ENCODE results near the gene NTF3.

NTF3 gene

DNA sequence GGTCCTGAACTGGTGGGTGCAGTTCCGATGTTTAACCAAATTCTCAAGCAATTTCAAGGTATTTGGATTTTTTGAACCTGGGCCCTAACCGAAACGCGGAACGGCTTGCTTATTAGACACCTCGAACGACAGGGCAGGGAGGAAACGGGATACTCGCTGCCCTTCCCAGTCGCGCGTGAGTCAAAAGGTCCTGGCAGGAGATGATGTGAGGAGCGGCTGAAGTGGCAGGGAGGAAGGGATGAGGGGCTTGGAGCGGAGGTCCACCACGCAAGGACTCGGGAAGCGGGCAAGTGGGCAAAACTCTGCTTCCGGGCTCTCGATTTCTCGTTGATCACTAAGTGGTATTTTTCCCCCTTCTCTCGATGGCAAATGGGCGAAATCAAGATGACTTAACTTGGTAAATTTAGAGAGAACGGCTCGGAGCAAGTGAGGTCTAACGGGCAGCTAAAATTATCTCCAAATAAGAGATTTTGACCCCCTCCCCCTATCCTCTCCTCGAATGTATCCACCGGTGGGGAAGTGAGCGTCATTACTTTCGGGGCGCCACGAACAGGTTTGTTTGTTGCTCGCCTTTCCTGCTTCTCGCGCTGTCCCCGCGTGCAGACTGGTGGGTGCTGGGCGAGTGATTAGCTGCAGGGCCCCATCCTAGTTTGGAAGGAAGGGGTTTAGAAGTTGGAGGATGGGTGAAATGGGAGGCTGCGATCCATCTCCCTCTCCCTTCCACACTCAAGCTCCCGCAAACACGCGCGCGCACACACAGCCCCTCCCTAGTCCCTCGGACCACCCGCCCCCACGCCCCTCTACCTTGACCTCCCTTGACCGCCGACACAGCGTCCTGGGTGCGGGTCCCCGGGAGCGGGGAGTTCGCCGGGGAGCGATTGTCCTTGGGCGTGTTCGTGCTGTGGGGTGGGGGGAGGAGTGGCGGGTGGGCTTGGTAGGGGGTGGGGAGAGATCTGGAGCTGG, 986 bp upstream of the NTF3 start:
- DNase-seq (ENCODE audit: low read depth, low spot score) = no peak

DNA sequence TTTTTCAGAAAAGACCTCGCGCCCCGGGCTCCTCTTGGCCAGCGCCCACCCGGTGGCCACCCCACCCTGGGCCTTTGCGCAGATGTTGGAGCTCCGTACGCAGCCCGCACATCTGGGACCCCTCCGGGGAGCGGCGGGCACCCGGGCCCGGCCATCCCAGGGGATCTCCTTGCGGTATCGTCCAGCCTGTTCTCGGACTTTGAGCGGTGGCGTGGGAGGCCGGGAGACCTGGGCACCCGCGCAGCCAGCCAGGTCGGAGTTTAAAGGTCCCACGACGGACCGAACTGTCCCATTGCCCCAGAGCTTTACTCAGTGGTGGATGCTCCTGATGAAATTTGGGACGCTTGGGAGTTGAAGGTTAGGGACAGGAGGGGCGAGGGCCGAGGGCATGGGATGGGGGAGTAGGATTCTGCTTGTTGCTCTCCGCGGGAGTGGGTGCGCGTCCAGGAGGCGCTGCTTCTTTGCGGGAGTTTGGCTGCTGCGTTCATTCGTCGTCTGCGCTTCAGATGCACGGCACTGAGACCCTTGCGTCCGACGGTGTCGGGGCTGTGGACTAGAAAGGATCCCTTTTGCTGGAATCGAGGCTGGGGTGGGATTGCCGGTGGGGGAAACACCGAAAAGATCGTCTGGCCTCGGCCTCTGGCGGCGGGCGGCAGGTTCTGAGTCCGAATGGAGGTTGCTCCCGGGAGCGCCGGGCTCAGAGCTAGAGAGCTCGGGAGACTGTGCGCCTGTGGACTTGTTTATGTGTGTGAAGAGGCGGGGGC, 1.4 kb downstream of the NTF3 start:
- no peak for DNase-seq (ENCODE audit: low read depth, low spot score)

DNA sequence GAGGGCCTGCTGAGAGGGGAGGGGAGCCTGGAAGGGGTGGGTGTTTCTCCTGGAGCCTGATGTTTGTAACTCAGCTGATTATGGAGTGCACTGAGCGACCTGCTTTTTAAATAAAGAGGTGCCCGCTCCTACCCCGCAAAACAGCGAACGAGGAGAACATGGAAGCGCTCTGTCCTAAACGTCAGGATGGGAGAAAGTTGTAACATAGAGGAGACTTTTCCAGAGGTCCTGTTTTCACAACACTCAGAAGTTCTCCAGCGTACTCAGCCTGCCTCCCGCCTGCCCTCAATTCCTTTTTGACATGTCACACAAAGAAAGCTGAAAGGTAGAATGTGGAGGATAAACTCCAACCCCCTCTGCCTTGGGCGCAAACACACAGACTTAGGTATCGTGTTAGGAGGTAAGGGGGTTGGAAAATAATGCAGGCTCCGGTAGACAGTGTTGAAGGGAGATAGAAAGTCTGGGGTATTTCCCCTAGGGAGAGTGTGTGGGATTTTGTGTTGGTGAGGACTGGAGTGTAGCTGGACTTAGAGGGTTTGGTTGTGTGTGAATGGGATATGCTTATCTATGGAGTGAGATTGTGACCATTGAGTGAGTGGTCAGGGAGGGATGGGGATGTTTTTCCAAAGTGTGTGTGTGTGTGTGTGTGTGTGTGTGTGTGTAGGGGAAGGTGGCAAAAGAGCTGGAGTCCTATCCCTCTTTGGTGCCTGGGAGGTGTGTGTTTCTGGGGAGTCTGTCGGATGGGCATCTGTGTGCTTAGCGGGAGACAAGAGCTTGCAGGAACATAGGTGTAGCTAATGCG, 2.1 kb downstream of the NTF3 start:
- no peak for DNase-seq (ENCODE audit: low read depth, low spot score)

DNA sequence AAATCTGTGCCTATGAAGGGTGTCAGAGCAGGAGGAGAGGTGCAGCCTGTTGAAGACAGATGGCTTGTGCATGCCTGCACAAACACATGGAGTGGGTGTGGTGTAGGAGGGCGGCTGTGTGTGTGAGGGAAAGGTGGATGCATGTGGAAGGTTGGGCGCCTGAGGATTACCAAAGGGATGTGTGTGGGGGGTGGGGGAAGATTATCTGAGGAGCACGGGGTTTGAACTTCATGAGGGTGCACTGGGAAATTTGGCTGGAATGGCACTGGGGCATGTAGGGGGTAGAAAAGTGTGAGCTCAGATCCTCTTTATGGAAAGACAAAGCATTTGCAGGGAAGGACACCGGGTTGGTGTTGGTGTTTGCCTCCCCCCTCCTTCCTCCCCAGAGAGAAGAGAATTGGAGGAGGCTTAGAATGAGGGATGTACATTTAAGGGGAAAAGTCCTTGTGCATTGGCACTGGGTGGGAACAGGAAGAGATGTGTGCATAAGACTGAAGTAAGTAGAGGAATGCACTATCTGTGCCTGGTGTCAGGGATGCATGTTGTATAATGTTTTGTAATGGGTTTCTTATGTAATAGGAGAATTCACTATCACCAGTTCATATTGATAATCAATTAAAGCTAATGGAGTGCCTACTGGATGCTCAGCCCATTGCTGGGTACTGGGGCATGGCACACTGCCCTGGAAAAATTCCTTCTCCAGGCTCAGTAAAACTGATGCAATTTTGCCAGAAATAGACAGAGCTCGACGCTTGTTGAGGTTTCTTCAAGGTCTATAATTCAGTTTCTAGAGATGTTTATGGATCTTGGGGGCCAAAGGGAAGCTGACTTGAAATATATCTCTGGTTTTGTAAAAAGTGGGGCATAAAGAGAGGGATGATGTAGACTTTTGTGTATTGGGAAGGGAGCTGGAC, 3.0 kb downstream of the NTF3 start:
- no peak for DNase-seq (ENCODE audit: low read depth, low spot score)

DNA sequence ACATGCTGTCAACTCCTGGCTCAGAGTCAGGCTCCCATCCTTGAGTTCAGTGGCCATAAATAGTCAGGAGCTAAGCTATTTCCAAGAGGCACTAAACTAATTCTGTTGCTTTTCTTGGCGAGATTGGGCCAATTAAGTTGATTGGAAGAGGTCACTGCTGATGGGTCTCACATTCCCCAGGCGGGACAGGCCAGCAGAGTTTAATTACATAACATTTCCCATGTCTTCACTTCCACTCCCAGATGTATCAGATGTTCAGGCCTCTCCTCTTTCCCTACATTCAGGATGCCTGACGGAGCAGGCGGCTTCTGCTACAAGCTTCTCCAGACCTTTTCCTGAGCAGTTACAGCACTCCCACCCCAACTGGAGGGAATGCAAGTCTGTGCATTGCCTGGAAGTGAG, 5.3 kb downstream of the NTF3 start:
- no peak for DNase-seq (ENCODE audit: low read depth, low spot score)

DNA sequence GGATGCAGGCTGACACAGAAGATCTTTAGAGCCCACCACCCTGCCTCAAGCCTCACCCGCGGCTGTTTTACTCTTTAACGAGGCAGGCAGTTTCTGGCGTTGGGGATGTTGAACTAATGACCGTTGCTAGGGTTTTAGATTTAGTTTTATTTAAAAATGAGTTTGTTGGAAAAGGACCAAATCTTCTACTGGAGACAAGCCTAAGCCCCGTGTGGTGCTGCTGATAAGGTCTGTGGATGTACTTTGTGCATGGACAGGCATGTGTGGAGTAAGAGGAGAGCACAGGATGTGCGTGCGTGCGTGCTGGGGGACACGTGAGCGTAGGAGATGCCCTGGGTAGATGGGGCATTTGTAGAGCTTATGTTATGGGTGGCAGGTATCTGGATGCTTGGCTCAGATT, 5.7 kb downstream of the NTF3 start:
- no peak for DNase-seq (ENCODE audit: low read depth, low spot score)

DNA sequence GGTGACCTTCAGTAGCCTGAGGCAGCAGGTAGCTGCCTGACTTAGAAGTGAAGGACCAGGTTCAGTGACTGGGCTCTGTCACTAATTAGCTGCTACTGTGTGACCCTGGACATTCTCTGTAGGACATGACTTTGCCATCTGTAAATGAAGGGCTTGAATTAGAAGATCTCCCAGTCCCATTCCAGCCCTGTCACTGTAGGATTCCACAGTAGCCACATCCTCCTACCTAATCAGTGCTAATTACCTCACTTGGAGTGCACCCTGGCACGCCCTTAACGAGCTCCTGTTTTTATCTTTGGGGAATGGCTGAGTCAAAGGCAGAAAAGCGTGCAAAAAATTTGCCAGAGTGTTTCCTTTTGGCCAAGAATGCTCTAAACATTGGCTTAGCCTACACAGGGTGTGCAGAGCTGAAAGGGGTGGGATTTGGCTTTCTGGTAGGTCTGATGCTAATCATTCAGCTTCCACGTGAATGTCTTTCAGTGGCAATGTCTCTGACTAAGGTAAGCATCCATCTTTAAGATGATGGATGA, 6.8 kb downstream of the NTF3 start:
- no peak for DNase-seq (ENCODE audit: low read depth, low spot score)

DNA sequence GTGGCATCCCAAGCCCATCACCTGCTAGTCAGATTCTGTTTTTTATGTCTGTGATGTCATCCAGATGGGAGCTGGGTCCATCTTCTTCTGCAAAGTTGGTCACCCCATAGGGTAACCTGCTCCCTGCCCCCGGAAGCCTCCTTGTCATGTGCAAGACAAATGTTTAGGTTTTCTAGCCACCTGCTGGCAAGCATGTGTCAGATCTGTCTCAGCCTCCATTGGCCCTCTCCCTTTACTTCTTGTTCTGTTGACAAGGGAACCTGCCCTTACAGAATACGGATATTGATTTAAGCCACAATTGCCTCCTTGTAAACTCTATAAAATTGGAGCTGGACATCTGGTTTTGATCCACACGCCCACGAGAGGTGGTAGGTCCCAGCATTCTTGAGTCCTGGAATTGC, 7.5 kb downstream of the NTF3 start:
- DNase-seq (ENCODE audit: low read depth, low spot score) = no peak

DNA sequence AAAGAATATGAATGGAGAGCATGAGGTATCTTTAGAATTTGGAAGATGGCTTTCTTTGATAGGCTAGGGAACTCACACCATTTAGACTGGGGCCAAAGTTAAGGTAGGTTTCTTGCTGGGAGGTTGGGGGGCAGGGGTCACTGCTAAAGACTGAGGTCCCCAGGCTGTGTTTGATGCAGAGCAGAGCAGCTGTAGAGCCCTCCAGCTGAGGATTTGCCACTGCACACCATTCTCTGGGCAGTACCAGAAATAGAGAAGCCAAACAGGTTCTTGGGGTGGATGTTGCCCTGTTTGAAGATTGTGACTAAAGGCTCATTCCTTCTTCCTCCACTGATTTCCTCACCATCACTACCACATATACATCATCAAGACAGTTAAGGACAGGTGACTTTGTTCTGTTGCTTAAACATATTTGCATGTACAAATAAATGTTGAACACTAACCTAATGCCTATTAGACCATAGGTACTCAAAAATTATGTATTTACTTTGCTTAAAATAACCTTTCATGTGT, 7.9 kb downstream of the NTF3 start:
- DNase-seq (ENCODE audit: low read depth, low spot score) = no peak

DNA sequence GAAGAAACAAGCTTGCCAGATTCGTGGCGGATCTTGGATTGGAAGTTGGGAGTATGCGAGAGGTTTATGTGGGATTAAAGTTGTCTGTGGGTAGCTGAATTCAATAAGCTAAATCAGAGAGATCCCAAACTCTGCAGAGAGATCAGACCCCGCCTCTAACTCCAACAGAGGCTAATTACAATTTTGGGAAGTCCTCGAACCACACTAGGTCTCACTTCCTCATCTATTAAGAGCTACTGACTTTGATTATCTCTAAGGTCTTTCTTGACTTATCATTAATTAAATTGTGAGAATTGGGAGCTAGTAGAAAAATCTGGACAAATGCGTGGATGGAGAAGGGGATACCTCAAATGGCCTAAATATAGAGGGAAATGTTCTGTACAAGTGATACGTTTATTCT, 9.1 kb downstream of the NTF3 start:
- no peak for DNase-seq (ENCODE audit: low read depth, low spot score)

DNA sequence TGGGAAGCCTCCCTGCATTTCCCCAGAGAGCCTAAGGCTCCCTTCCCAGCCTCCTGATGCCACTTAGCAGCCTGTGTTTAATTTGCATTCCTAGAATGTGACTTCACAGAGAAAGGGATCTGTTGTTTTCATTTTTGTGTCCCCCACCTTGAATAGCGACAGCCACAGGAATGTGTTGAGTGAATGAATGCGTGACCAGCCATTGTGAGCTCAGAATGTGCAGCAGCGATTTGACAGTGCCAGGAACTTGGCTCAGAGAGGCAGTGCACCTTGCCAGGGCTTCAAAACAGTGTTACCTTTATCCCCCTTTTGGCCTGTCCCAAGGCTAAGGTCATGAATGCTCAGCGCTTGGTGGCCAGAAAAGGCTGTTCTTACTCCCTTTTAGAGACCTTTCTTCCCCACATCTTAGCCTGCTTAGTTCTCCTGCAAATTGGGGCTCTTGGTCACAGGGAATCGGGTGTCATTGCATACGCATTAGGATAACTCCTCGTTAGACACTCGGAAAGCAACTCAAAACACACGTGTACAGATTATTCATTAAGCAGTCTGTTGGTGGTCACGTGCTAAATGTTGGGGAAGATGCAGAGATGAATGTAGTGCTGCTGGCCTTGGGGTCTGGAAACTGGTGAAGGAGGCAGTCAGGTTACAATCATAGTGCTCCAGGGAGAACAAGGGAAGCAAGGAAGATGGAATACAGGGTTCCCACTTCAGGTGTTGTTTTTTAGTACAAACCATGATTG, 9.8 kb downstream of the NTF3 start:
- no peak for DNase-seq (ENCODE audit: low read depth, low spot score)

DNA sequence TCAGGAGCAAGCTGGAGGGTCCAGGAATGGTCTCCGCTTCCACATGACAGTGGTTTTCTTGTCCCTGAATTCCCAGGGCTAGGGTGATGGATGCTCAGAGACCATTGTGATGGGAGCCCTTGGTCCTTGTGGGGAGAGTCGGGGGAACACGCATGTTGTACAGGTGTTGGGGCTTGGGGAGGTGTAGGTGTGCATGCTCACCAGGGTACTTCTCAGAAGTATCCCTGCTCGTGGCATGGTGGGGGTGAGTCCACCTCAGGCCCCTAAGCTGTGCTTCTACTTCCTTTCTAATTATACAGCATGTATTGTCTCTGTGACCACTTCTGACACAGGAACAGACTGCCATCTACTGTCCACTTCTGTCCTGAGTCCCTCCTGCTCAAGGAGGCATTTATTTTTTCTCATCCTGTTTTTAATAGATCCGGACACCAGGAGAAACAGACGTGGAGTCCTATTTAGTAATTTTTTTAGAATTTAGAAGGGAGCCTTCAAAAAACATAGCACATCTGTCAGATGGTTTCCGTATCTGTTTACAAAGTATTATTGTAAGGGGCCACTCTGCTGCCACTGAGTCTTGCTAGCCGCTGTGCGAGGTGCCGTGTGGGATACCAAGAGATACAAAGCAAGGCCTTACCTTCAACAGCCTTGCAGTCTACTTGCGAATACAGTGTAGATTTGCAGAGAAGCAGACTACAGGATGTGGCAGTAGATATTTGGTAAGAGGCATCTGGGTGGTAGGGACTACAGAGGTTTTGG, 10.5 kb downstream of the NTF3 start:
- DNase-seq (ENCODE audit: low read depth, low spot score) = no peak

DNA sequence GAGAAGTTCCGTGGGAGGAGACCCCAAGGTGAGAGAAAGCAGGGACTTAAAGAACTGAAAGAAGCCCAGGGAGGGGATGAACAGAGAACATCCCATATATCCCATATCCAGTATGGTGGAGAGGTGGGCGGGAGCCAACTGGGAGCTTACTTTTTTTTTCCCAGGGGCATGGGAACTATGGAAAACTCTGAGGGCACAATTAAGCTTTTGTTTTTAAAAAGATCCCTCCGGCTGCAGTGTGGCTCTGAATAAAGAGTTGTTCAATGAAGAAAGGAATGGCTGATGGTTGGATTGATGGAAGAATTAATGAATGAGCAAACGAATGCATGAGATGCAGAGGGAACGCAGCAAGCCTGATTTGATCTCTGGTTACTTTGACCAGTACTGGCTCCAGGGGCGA, 12.6 kb downstream of the NTF3 start:
- DNase-seq (ENCODE audit: low read depth, low spot score) = no peak

DNA sequence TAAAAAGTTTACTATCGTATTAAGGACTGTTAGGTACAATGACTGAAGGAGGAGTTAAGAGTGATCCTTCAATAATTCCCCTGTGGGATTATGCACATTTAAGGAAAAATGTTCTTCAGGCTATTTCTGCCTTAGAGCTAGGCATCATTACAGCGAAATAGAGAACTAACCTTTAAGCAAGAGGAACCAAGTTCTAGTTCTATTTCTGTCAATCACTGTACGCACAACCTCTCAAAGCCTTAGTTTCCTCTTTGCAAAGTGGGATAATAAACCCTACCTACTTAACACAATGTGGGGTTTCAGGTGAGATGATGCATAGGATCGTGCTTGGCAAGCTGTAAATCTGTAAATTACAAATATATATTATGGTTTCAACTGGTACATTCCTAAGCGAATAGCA, 15.4 kb downstream of the NTF3 start:
- DNase-seq (ENCODE audit: low read depth, low spot score) = no peak

DNA sequence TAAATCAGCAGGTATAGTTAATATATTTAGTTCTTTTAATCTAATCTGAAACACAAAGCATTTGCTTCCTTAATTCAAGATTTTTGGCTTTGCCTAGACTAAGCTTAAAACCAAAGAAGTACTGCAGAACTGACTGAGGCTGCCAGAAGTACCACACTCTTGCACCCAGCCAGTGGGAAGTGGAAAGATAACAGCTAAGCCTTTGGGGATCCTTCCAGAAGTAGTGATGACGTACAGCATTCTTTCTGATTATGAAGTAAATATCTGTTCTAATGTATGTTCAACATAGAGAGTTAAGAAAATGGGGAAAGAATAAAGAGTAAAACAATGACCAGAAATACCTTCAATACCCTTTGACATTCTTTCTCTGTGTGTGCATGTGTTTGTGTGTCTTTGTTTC, 19.3 kb downstream of the NTF3 start:
- no peak for DNase-seq (ENCODE audit: low read depth, low spot score)

DNA sequence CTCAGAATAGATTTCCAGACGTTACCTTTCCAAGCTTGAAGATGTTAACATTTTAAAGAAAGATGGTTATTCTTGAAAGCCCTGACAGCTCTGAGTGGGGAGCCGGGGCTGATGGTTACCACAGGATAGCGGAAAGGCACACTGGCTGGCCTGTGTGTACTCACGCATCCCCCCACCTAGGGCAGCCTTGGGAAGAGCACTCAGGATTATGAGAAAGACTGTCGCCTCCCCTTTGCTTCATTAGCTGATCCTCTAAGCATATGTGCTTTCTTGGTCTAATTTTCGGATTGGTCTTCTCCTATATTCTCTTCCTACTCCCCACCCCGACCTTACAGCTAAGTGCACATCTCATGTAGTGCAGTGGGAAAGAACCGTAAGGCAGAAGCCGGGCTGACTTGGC, 20.7 kb downstream of the NTF3 start:
- no peak for DNase-seq (ENCODE audit: low read depth, low spot score)

DNA sequence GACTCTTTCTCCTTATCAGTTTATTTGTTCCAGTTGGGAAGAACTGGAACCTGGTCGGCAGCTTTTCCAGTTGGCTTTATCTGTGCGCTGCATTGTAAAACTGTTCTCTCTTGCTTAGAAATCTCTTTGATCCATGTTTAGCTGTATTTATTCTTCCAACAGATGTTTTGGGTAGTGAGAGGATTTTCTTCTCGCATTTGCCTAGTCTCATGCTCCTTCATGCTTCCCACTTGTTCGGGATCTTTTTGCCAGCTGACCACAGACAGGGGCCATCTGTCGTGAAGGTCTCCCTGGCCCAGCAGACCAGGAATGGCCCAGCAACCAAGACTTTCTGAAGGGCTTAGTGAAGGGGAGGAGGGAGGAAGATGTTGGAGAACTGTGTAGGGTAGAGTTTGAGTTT, 21.6 kb downstream of the NTF3 start:
- no peak for DNase-seq (ENCODE audit: low read depth, low spot score)

DNA sequence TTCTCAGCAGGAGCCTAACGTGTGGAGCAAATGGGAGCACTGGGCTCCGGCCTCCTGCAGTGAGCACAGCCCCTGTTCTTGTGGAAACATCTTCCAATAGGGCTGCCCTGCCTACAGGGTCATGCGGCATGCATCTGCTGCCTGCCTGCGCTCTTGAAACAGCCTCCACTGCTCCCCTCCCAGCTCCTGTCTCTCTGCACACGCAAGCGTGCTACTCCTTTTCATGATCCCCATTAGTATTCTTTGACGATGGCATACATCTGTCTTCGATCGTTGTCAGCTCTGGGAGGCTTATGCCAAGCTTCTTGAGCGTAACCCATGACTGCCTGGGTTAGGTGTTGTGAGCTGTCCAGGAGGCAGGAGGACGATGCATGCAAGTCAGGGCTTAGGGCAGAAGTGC, 23.1 kb downstream of the NTF3 start:
- no peak for DNase-seq (ENCODE audit: low read depth, low spot score)

DNA sequence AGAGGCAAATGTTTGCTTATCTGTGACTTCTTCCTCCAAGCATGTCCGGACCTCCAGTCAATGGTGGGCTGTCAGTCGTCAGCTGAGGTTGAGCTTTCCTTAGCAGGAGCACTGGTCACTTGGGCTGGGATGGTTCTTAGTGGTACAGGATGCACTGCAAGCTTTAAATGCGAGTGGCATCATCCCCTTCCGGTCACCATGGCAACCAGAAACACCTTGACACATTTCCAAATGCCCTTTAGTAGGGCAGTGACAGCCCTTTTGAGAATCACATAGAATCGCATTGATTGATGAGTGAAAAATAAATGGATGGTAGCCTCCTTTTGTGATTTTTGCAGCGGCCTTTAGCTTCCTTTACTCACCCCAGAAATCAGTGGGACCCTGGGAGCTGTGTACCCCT, 24.1 kb downstream of the NTF3 start:
- DNase-seq (ENCODE audit: low read depth, low spot score) = no peak

Data from brain pericyte (primary cell).